HPDE6-E6E7 (cell line): Measurements from ENCODE around the gene SCD5.

Experiments
- DNase-seq: peaks from one replicate; pipeline ENCODE4 v3.0.0; 2011; ENCODE audit warnings: missing footprints; ENCODE audit errors: extremely low spot score

Gene SCD5

GRCh38 chr4:82726596-82726995, 72.0 kb downstream of the SCD5 start:
- DNase-seq: no peak

- DNase-seq: no peak
Observed at GRCh38 chr4:82721819-82722423, 76.7 kb downstream of the SCD5 start.

GRCh38 chr4:82718162-82718940, 80.2 kb downstream of the SCD5 start:
- DNase-seq: no peak

- no peak for DNase-seq
Observed at GRCh38 chr4:82715731-82716617, 82.6 kb downstream of the SCD5 start.

- DNase-seq: no peak
Observed at GRCh38 chr4:82713856-82714255, 84.7 kb downstream of the SCD5 start.

- DNase-seq: no peak
Observed at GRCh38 chr4:82712561-82712960, 86.0 kb downstream of the SCD5 start.

GRCh38 chr4:82711158-82711785, 87.3 kb downstream of the SCD5 start:
- DNase-seq: no peak

GRCh38 chr4:82710197-82710929, 88.2 kb downstream of the SCD5 start:
- no peak for DNase-seq

GRCh38 chr4:82708982-82709381, 89.6 kb downstream of the SCD5 start:
- DNase-seq: no peak

GRCh38 chr4:82706349-82707000, 92.1 kb downstream of the SCD5 start:
- DNase-seq: no peak

- DNase-seq: no peak
Observed at GRCh38 chr4:82705928-82706300, 92.7 kb downstream of the SCD5 start.

- no peak for DNase-seq
Observed at GRCh38 chr4:82705169-82705927, 93.2 kb downstream of the SCD5 start.

GRCh38 chr4:82704156-82704555, 94.4 kb downstream of the SCD5 start:
- DNase-seq: no peak

GRCh38 chr4:82698412-82698811, 100.2 kb downstream of the SCD5 start:
- DNase-seq: no peak

- DNase-seq: no peak
Observed at GRCh38 chr4:82697561-82697960, 101.0 kb downstream of the SCD5 start.

- DNase-seq: no peak
Observed at GRCh38 chr4:82696117-82696860, 102.3 kb downstream of the SCD5 start.

- no peak for DNase-seq
Observed at GRCh38 chr4:82694892-82695291, 103.7 kb downstream of the SCD5 start.

- DNase-seq: no peak
Observed at GRCh38 chr4:82694046-82694445, 104.5 kb downstream of the SCD5 start.

- no peak for DNase-seq
Observed at GRCh38 chr4:82692101-82692780, 106.4 kb downstream of the SCD5 start.
